ENCODE measurements around the gene TSEN54. TPM values are rescaled to one million over a fixed set of nuclear protein-coding genes. Genes with fewer than 3 reads are reported as not detected.

Gene TSEN54
- total RNA-seq, 1 experiment from 2014 or later = 36.6 TPM

GRCh38 chr17:75555679-75556153 is 39.4 kb downstream of the TSEN54 start:
- Histone ChIP-seq H3K9me3 (ENCODE audit: low read depth, low read length, poor library complexity, severe bottlenecking) (no peaks in the 10 kb centered on the region), H3K27ac (ENCODE audit: low read depth, low read length, poor library complexity, severe bottlenecking) (no peak overlapping the region), H3K36me3 (ENCODE audit: insufficient read depth, low read length, poor library complexity, severe bottlenecking) (no peaks in the 10 kb centered on the region), H3K4me1 (ENCODE audit: insufficient read depth, low read length, poor library complexity, severe bottlenecking) (no peaks in the 10 kb centered on the region), H3K4me3 (ENCODE audit: low read depth, low read length, poor library complexity, severe bottlenecking) (no peak overlapping the region), H3K27me3 (replicated peaks; ENCODE audit: insufficient read depth, low read depth, low read length, poor library complexity) (no peaks in the 10 kb centered on the region)
- TF ChIP-seq CTCF (conservative IDR thresholded peaks at IDR 0.05; ENCODE audit: low read depth, low read length) (no peak), EZH2 (IDR thresholded peaks at IDR 0.05; ENCODE audit: borderline replicate concordance, low read depth, low read length, poor library complexity, severe bottlenecking) (no peak)
- intact Hi-C loops (cut with micrococcal nuclease; ENCODE audit: unreplicated experiment) = no loop called here
- CTCF ChIA-PET = no interaction called here
- POLR2A ChIA-PET (ENCODE audit: low non-redundant PET) = no interaction called here
- BruUV-seq (replicated peaks) = no TSS peak
- DNase-seq (ENCODE audit: low spot score) = no peak

GRCh38 chr17:75557075-75557851 is 40.9 kb downstream of the TSEN54 start:
- Histone ChIP-seq H3K27ac (ENCODE audit: low read depth, low read length, poor library complexity, severe bottlenecking) (no peak overlapping the region), H3K36me3 (ENCODE audit: insufficient read depth, low read length, poor library complexity, severe bottlenecking) (no peaks in the 10 kb centered on the region), H3K4me3 (ENCODE audit: low read depth, low read length, poor library complexity, severe bottlenecking) (no peak overlapping the region), H3K4me1 (ENCODE audit: insufficient read depth, low read length, poor library complexity, severe bottlenecking) (no peaks in the 10 kb centered on the region), H3K9me3 (ENCODE audit: low read depth, low read length, poor library complexity, severe bottlenecking) (no peaks in the 10 kb centered on the region), H3K27me3 (replicated peaks; ENCODE audit: insufficient read depth, low read depth, low read length, poor library complexity) (no peaks in the 10 kb centered on the region)
- POLR2A ChIA-PET (ENCODE audit: low non-redundant PET) = no interaction called here
- DNase-seq (ENCODE audit: low spot score) = no peak
- BruUV-seq (replicated peaks) = no TSS peak
- TF ChIP-seq CTCF (conservative IDR thresholded peaks at IDR 0.05; ENCODE audit: low read depth, low read length) = no peak
- TF ChIP-seq EZH2 (IDR thresholded peaks at IDR 0.05; ENCODE audit: borderline replicate concordance, low read depth, low read length, poor library complexity, severe bottlenecking) = no peak
- CTCF ChIA-PET = no interaction called here
- intact Hi-C loops (cut with micrococcal nuclease; ENCODE audit: unreplicated experiment) = no loop called here

- no peaks in the 10 kb centered on the region for H3K4me1 ChIP-seq (ENCODE audit: insufficient read depth, low read length, poor library complexity, severe bottlenecking)
- H3K27me3 ChIP-seq (replicated peaks; ENCODE audit: insufficient read depth, low read depth, low read length, poor library complexity) = no peaks in the 10 kb centered on the region
- intact Hi-C loops (cut with micrococcal nuclease; ENCODE audit: unreplicated experiment) = no loop called here
- H3K36me3 ChIP-seq (ENCODE audit: insufficient read depth, low read length, poor library complexity, severe bottlenecking) = no peaks in the 10 kb centered on the region
- BruUV-seq (replicated peaks) = no TSS peak
- H3K9me3 ChIP-seq (ENCODE audit: low read depth, low read length, poor library complexity, severe bottlenecking) = no peaks in the 10 kb centered on the region
- ChIA-PET CTCF (no interaction called here), POLR2A (ENCODE audit: low non-redundant PET) (no interaction called here)
- no peak for DNase-seq (ENCODE audit: low spot score)
- no peak overlapping the region for H3K4me3 ChIP-seq (ENCODE audit: low read depth, low read length, poor library complexity, severe bottlenecking)
- H3K27ac ChIP-seq (ENCODE audit: low read depth, low read length, poor library complexity, severe bottlenecking) = no peak overlapping the region
- TF ChIP-seq CTCF (conservative IDR thresholded peaks at IDR 0.05; ENCODE audit: low read depth, low read length) = no peak
- TF ChIP-seq EZH2 (IDR thresholded peaks at IDR 0.05; ENCODE audit: borderline replicate concordance, low read depth, low read length, poor library complexity, severe bottlenecking) = no peak
Measured at GRCh38 chr17:75557852-75558665, 41.7 kb downstream of the TSEN54 start.

Data from A673 (cell line).